SU-DHL-6 (cell line): ENCODE results near the gene ZNF184.

Experiments
- H2AFZ ChIP-seq: fragments of 200-600 bp; sonication (generic); 2 replicates; pipeline ENCODE4 v1.6.1; 2014; ENCODE audit warnings: low read depth, mild to moderate bottlenecking, moderate library complexity, mixed read lengths, antibody characterized with exemption, low read length; ENCODE audit not compliant: severe bottlenecking
- H3F3A ChIP-seq: fragments of 200-600 bp; shearing (Covaris generic); 2 replicates; pipeline ENCODE4 v1.6.0; 2016; ENCODE audit warnings: antibody characterized with exemption, mild to moderate bottlenecking; ENCODE audit not compliant: insufficient read depth
- H3K27ac ChIP-seq: fragments of 200-600 bp; sonication (generic); 2 replicates; pipeline ENCODE4 v1.5.1; 2016; ENCODE audit warnings: low read depth, mild to moderate bottlenecking, low read length, moderate library complexity, mixed read lengths
- H3K27me3 ChIP-seq: fragments of 200-600 bp; sonication (generic), shearing (Covaris generic); 2 replicates; pipeline ENCODE4 v1.6.0; 2014; ENCODE audit warnings: mild to moderate bottlenecking, low read length
- H3K36me3 ChIP-seq: fragments of 200-600 bp; sonication (generic); 2 replicates; pipeline ENCODE4 v1.6.1; 2014; ENCODE audit warnings: mild to moderate bottlenecking, low read length, mixed read lengths
- H3K4me2 ChIP-seq: fragments of 300-600, 200-600 bp; shearing (Covaris generic), sonication (generic); 2 replicates; pipeline ENCODE4 v1.6.0; 2014; ENCODE audit warnings: low read length, low read depth, mild to moderate bottlenecking; ENCODE audit not compliant: poor library complexity, severe bottlenecking
- H3K4me3 ChIP-seq: fragments of 200-600 bp; sonication (generic); 2 replicates; pipeline ENCODE4 v1.5.1; 2014; ENCODE audit warnings: antibody characterized with exemption, low read length, mild to moderate bottlenecking, mixed read lengths; ENCODE audit not compliant: insufficient read depth, poor library complexity, severe bottlenecking
- H3K79me2 ChIP-seq: fragments of 200-600 bp; sonication (generic); 2 replicates; pipeline ENCODE4 v1.6.1; 2014; ENCODE audit warnings: mild to moderate bottlenecking, low read length, moderate library complexity; ENCODE audit not compliant: insufficient read depth
- H3K9ac ChIP-seq: fragments of 200-600 bp; sonication (generic); 2 replicates; pipeline ENCODE4 v1.7.0; 2014; ENCODE audit warnings: mild to moderate bottlenecking, low read length
- H3K9me2 ChIP-seq: fragments of 200-600 bp; sonication (generic); replicated peaks from 2 replicates; pipeline ENCODE4 v1.6.1; 2014; ENCODE audit warnings: low read length; ENCODE audit not compliant: insufficient read depth
- H3K9me3 ChIP-seq: fragments of 200-600 bp; sonication (generic); 2 replicates; pipeline ENCODE4 v1.6.1; 2014; ENCODE audit warnings: low read length, mixed read lengths; ENCODE audit not compliant: insufficient read depth
- H4K20me1 ChIP-seq: fragments of 200-600 bp; sonication (generic); 2 replicates; pipeline ENCODE4 v1.6.1; 2014; ENCODE audit warnings: low read depth, mild to moderate bottlenecking, antibody characterized with exemption, low read length, moderate library complexity, mixed read lengths
- EZH2phosphoT487 ChIP-seq: fragments of 200-600 bp; sonication (generic), shearing (Covaris generic); conservative IDR thresholded peaks from 2 replicates; pipeline ENCODE4 v1.6.1; 2018; ENCODE audit warnings: mild to moderate bottlenecking, antibody characterized with exemption, low read length, moderate library complexity, mixed read lengths
- TF ChIP-seq, protein P1 (sequence below): fragments of 200-600 bp; sonication (generic); IDR thresholded peaks from one replicate; pipeline ENCODE4 v1.5.1; 2017; ENCODE audit warnings: antibody characterized with exemption, mild to moderate bottlenecking, low read length, moderate library complexity; ENCODE audit not compliant: insufficient read depth, poor library complexity, severe bottlenecking

ZNF184 gene

DNA sequence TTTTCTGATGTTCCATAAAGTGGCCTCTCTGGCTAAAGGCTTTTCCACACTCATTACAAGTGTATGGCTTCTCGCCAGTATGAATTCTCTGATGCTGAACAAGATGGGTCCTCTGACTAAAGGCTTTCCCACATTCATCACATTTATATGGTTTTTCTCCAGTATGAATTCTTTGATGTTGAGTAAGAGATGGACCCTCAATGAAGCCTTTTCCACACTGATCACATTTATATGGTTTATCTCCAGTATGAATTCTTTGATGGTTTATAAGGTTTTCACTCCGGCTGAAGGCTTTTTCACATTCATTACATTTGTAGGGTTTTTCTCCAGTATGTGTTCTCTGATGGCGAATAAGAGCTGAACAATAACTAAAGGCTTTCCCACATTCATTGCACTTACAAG is 20.4 kb downstream of the ZNF184 start:
- peaks cover 98% of the 10 kb centered on the region for H3K36me3 ChIP-seq
- peaks cover under 1% of the 10 kb centered on the region; the same call in 1 of the 2 replicates for H3K79me2 ChIP-seq
- no peak overlapping the region for H3K9ac ChIP-seq
- no peak overlapping the region for H3K4me3 ChIP-seq
- TF ChIP-seq EZH2phosphoT487, result no peak
- TF ChIP-seq, protein P1, sequence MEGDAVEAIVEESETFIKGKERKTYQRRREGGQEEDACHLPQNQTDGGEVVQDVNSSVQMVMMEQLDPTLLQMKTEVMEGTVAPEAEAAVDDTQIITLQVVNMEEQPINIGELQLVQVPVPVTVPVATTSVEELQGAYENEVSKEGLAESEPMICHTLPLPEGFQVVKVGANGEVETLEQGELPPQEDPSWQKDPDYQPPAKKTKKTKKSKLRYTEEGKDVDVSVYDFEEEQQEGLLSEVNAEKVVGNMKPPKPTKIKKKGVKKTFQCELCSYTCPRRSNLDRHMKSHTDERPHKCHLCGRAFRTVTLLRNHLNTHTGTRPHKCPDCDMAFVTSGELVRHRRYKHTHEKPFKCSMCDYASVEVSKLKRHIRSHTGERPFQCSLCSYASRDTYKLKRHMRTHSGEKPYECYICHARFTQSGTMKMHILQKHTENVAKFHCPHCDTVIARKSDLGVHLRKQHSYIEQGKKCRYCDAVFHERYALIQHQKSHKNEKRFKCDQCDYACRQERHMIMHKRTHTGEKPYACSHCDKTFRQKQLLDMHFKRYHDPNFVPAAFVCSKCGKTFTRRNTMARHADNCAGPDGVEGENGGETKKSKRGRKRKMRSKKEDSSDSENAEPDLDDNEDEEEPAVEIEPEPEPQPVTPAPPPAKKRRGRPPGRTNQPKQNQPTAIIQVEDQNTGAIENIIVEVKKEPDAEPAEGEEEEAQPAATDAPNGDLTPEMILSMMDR, result no peak
- H2AFZ ChIP-seq, result no peak overlapping the region
- H3K9me3 ChIP-seq, result peaks cover 93% of the 10 kb centered on the region
- no peaks in the 10 kb centered on the region for H3F3A ChIP-seq
- no peaks in the 10 kb centered on the region for H4K20me1 ChIP-seq
- H3K27ac ChIP-seq, result no peak overlapping the region
- H3K4me2 ChIP-seq, result no peak overlapping the region
- no peaks in the 10 kb centered on the region for H3K9me2 ChIP-seq
- H3K27me3 ChIP-seq, result no peaks in the 10 kb centered on the region

DNA sequence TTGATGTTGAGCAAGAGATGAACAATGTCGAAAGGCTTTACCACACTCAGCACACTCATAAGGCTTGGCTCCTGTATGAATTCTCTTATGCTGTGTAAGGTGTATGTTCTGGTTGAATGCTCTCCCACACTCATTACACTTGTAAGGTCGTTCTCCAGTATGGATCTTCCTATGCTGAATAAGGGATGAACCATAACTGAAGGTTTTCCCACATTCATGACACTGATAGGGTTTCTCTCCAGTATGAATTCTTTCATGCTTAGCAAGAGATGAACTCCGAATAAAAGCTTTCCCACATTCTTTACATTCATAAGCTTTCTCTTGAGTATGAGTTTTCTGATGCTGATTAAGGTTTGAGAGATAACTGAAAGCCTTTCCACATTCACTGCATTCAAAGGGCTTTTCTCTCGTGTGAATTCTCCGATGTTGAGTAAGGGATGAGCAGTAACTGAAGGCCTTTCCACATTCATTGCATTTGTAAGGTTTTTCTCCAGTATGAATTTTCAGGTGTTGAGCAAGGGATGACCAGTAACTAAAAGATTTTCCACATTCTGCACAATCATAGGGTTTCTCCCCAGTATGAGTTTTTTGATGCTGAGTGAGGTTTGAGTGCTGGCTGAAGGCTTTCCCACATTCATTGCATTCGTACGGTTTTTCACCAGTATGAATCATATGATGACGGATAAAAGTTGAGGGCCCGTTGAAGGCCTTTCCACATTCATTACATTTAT is 21.1 kb downstream of the ZNF184 start:
- peaks cover 92% of the 10 kb centered on the region for H3K36me3 ChIP-seq
- no peak overlapping the region for H3K4me3 ChIP-seq
- TF ChIP-seq, protein P1, result no peak
- TF ChIP-seq EZH2phosphoT487, result no peak
- no peak overlapping the region for H2AFZ ChIP-seq
- no peaks in the 10 kb centered on the region for H3F3A ChIP-seq
- H3K9me3 ChIP-seq, result peaks cover 87% of the 10 kb centered on the region
- H3K27ac ChIP-seq, result no peak overlapping the region
- no peak overlapping the region for H3K4me2 ChIP-seq
- no peaks in the 10 kb centered on the region for H4K20me1 ChIP-seq
- no peak overlapping the region for H3K9ac ChIP-seq
- H3K27me3 ChIP-seq, result no peaks in the 10 kb centered on the region
- H3K79me2 ChIP-seq, result no peaks in the 10 kb centered on the region
- no peaks in the 10 kb centered on the region for H3K9me2 ChIP-seq

DNA sequence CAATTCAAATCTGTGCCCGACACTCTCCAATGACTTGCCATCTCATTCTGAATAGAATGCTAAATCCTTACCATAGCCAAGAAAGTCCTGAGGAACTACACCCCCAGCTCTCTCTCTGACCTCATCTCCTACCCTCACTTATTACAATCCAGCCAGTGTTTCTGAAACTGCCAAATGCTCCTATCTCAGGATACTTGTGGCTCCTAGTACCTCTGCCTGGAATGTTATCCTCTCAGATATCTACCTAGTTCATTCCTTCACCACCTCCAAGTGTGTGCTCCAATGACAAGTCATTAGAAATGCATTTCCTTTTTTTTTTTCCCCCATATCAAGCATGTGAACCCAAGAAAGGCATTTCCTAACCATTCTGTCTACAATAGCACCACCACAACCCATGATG is 24.4 kb downstream of the ZNF184 start:
- no peak overlapping the region for H3K27ac ChIP-seq
- H3K9me3 ChIP-seq, result peaks cover 53% of the 10 kb centered on the region
- no peaks in the 10 kb centered on the region for H3K27me3 ChIP-seq
- no peaks in the 10 kb centered on the region for H3K79me2 ChIP-seq
- peaks cover 58% of the 10 kb centered on the region for H3K36me3 ChIP-seq
- no peak overlapping the region for H3K4me2 ChIP-seq
- no peak overlapping the region for H3K9ac ChIP-seq
- TF ChIP-seq, protein P1, result no peak
- no peak for TF ChIP-seq EZH2phosphoT487
- H3F3A ChIP-seq, result no peaks in the 10 kb centered on the region
- H4K20me1 ChIP-seq, result no peaks in the 10 kb centered on the region
- H2AFZ ChIP-seq, result no peak overlapping the region
- H3K4me3 ChIP-seq, result no peak overlapping the region
- no peaks in the 10 kb centered on the region for H3K9me2 ChIP-seq
